ENCODE measurements around the gene RNF223.

Gene RNF223

GRCh38 chr1:1024771-1025699 is 49.1 kb downstream of the RNF223 start:
- no peak for ATAC-seq

GRCh38 chr1:1024149-1024770 is 49.8 kb downstream of the RNF223 start:
- no peak for ATAC-seq

GRCh38 chr1:1023700-1024099 is 50.4 kb downstream of the RNF223 start:
- ATAC-seq = no peak

GRCh38 chr1:1022302-1023009 is 51.6 kb downstream of the RNF223 start:
- ATAC-seq = no peak

- no peak for ATAC-seq
Observed at GRCh38 chr1:1021920-1022259, 52.2 kb downstream of the RNF223 start.

- no peak for ATAC-seq
Observed at GRCh38 chr1:1021010-1021919, 52.8 kb downstream of the RNF223 start.
